Cardiac muscle cell (in vitro differentiated cells and primary cell): Measurements from ENCODE around the gene SYPL1. TPM values are rescaled to one million over a fixed set of nuclear protein-coding genes. Genes with fewer than 3 reads are reported as not detected.

ENCODE experiments used
- DNase-seq, 2 donors: peaks; one replicate each; pipeline versions ENCODE4 v3.0.0 to v3.0.0-alpha.2; 2010 to 2017; ENCODE audit warnings: low read depth in 1 of 2, low spot score in 1 of 2
- H3K27ac ChIP-seq: fragments of 200-600 bp; sonication (generic); 2 replicates; pipeline ENCODE4 v1.5.1; 2016
- H3K27me3 ChIP-seq: fragments of 200-600 bp; sonication (generic); 2 replicates; pipeline ENCODE4 v1.6.0; 2016; ENCODE audit warnings: control low read depth
- H3K36me3 ChIP-seq: fragments of 200-600 bp; sonication (generic); 2 replicates; pipeline ENCODE4 v1.5.1; 2016; ENCODE audit warnings: control low read depth
- H3K4me1 ChIP-seq: fragments of 200-600 bp; sonication (generic); 2 replicates; pipeline ENCODE4 v1.8.1; 2017; ENCODE audit warnings: low read depth, mild to moderate bottlenecking, mixed run types
- H3K4me3 ChIP-seq: fragments of 200-600 bp; sonication (generic); 2 replicates; pipeline ENCODE4 v1.5.1; 2016; ENCODE audit warnings: mild to moderate bottlenecking
- H3K9me3 ChIP-seq: fragments of 200-600 bp; sonication (generic); 2 replicates; pipeline ENCODE4 v1.5.1; 2017; ENCODE audit warnings: low read depth, mild to moderate bottlenecking, control low read depth
- polyA plus RNA-seq: library from polyadenylated mRNA; unstranded; fragments of >200 nt; fragmentation: Nextera tagmentation; extraction: Ambion mirVana; gene quantifications from 2 replicates; pipeline ENCODE4 v1.2.1, GENCODE V29; 2016
- total RNA-seq: library from RNA; depleted of rRNA; stranded (reverse); fragments of >200 nt; gene quantifications from 2 replicates; pipeline ENCODE4 v1.2.3, GENCODE V29; 2016
- TF ChIP-seq, protein P1 (sequence below): IDR thresholded peaks from 2 replicates; pipeline ENCODE4 v1.5.1; 2012; ENCODE audit warnings: low read depth, mild to moderate bottlenecking, low read length

The SYPL1 gene
- total and polyA plus RNA-seq, 2 experiments from 2014 or later, result 37.8 to 80.9 TPM

DNA sequence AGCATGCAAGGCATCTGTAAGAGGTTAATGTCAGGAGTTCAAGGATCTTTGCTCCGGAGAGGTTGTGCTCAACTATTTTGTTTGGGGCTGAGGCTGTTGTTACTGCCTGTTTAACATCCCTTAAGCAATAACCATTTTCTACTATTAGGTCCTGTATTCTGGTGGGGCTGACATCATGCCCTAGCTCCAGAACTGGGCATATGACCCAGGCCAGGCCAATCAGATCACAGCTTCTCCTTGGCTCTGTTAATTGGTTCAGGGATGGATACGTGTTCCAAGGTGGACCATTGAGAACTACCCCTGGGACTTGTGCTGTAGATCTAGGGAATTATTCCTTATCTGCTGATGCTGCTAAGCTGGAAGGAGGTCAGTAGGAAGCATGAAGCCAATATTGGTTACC lies 67.0 kb downstream of the SYPL1 start:
- TF ChIP-seq, protein P1, sequence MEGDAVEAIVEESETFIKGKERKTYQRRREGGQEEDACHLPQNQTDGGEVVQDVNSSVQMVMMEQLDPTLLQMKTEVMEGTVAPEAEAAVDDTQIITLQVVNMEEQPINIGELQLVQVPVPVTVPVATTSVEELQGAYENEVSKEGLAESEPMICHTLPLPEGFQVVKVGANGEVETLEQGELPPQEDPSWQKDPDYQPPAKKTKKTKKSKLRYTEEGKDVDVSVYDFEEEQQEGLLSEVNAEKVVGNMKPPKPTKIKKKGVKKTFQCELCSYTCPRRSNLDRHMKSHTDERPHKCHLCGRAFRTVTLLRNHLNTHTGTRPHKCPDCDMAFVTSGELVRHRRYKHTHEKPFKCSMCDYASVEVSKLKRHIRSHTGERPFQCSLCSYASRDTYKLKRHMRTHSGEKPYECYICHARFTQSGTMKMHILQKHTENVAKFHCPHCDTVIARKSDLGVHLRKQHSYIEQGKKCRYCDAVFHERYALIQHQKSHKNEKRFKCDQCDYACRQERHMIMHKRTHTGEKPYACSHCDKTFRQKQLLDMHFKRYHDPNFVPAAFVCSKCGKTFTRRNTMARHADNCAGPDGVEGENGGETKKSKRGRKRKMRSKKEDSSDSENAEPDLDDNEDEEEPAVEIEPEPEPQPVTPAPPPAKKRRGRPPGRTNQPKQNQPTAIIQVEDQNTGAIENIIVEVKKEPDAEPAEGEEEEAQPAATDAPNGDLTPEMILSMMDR, result no peak
- H3K27ac ChIP-seq, result no peak overlapping the region
- H3K36me3 ChIP-seq, result no peaks in the 10 kb centered on the region
- DNase-seq, result no peak
- peaks cover 4% of the 10 kb centered on the region for H3K4me1 ChIP-seq
- H3K9me3 ChIP-seq, result no peaks in the 10 kb centered on the region
- no peaks in the 10 kb centered on the region for H3K27me3 ChIP-seq
- no peak overlapping the region for H3K4me3 ChIP-seq

DNA sequence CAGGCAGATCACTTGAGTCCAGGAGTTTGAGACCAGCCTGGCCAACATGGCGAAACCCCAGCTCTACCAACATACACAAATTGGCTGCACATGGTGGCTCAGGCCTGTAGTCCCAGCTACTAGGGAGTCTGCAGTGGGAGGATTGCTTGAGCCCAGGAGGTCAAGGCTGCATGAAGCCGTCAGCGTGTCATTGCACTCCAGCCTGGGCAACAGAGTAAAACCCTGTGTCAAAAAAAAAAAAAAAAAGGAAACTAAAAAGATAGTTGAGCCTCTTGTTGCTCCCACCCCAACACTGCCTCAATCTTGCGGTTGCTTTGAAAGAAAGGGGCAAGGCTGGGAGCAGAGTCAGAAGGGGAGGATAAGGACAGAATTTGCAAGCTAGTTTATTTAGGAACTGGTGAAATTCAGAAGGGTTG lies 69.9 kb downstream of the SYPL1 start:
- TF ChIP-seq, protein P1, result no peak
- Histone ChIP-seq H3K36me3 (no peaks in the 10 kb centered on the region), H3K4me1 (peaks cover 4% of the 10 kb centered on the region), H3K4me3 (no peak overlapping the region), H3K27ac (no peak overlapping the region), H3K27me3 (no peaks in the 10 kb centered on the region), H3K9me3 (no peaks in the 10 kb centered on the region)
- DNase-seq, result peak in 1 of 2 donors; percentile 67

DNA sequence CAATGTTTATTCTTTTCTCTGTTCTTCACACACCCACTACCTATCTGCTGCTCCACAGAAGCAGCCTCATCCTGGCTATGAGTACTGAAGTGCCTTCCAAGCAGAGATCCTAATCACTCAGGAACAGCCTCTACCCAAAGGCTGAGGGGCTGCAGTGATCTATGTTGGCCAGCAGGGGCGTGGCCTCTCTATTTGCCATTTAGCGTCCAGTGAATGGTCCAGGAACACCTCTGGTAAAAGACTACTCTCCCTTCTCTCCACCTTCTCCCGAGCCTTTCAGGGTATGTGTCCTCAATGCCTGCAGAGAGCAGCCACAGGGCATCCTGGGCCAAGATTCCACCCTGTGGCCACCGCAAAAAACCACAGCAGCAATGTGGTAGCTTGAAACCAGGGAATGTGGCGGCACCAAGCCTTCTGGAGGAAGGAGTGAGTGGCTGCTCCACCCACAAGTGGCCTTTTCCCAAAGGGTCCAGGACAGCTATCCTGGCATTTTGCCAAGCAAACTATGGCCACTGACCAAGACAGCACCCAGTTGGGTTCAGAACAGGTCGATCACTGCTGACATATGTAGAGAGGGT lies 70.9 kb downstream of the SYPL1 start:
- H3K9me3 ChIP-seq, result no peaks in the 10 kb centered on the region
- no peak overlapping the region for H3K27ac ChIP-seq
- no peaks in the 10 kb centered on the region for H3K36me3 ChIP-seq
- H3K4me1 ChIP-seq, result peaks cover 4% of the 10 kb centered on the region
- TF ChIP-seq, protein P1, result peak; percentile 72
- H3K27me3 ChIP-seq, result no peaks in the 10 kb centered on the region
- peak in 1 of 2 donors; percentile 65 for DNase-seq
- H3K4me3 ChIP-seq, result no peak overlapping the region

Other genes starting within 250 kb of the SYPL1 start
- gene ATXN7L1, start 235.7 kb downstream of the SYPL1 start, total RNA-seq, result 6.6 and 8.6 TPM in 2 replicates
- gene ATXN7L1, start 235.7 kb downstream of the SYPL1 start, polyA plus RNA-seq, result 6.2 and 6.4 TPM in 2 replicates
- gene CDHR3, start 149.0 kb downstream of the SYPL1 start, total RNA-seq, result 6.0 and 12.2 TPM in 2 replicates
- gene CDHR3, start 149.0 kb downstream of the SYPL1 start, polyA plus RNA-seq, result 8.4 and 9.3 TPM in 2 replicates
- 36.4 and 42.9 TPM in 2 replicates for gene NAMPT, start 172.7 kb upstream of the SYPL1 start, total RNA-seq
- gene NAMPT, start 172.7 kb upstream of the SYPL1 start, polyA plus RNA-seq, result 31.6 and 37.3 TPM in 2 replicates